ENCODE results near the gene SIK1. TPM values are rescaled to one million over a fixed set of nuclear protein-coding genes. Genes with fewer than 3 reads are reported as not detected.
"Not testable (repeated sequence)": the region's sequence is repeated elsewhere in the genome, so short reads cannot be mapped to it uniquely, and the experiment has no call there.

Gene SIK1
- total and polyA plus RNA-seq, 7 donors = under 0.01 to 33.8 (median 7.3) TPM; not detected in 1

DNA sequence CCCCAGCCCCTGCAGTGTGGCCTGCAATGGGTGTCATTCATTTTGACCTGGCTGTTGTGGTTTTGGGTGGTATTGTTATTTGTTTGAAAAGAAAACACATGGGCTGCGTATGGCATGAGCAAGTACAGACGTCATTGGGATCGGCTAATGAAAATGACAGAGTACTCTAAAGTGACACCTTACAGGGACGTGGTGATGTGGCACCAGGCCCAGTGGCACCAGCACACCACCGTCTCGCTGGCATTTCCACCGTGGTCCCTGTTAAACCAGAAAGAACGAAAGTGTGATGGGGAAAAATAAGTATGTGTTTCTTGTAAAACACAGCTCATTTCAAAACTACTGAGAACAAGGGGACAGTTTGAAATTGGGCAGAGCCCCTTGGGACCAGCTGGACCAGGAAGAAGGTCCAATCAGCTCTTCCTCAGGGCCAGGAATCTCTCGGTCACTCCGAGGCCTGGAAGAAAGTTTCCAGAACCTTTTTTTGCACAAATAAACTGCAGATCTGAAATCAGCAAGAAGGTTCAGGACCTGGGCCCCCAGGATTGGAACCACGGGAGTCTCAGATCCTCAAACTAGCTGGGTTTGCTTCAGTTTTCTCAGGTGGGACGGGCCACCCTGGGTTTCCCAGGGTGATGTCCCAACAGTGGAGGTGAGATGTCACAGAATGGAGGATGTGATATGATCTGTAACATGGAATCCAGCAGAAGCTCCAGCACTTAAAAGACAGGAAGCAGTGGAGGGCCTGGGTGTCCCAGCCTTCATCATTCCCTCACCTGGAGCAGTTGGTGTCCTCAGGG, 6.6 kb upstream of the SIK1 start:
- H3K27me3 ChIP-seq; DNase-seq; H3K36me3 ChIP-seq; intact Hi-C loops (cut with DNase I); H3K4me3 ChIP-seq; H3K9me3 ChIP-seq; H3K27ac ChIP-seq; H3K4me1 ChIP-seq: not testable (repeated sequence)
- WGBS, 2 donors = 83 to 87% methylated on average over 1 of the region's 12 CpGs

- H3K9me3 ChIP-seq; DNase-seq; H3K36me3 ChIP-seq; H3K4me3 ChIP-seq; H3K27me3 ChIP-seq; H3K4me1 ChIP-seq; H3K27ac ChIP-seq; intact Hi-C loops (cut with DNase I): not testable (repeated sequence)
- WGBS, 2 donors = 26 to 45% methylated on average over 10 to 11 of the region's 17 CpGs
Observed at GRCh38 chr21:43430830-43431416, 4.0 kb upstream of the SIK1 start.

DNA sequence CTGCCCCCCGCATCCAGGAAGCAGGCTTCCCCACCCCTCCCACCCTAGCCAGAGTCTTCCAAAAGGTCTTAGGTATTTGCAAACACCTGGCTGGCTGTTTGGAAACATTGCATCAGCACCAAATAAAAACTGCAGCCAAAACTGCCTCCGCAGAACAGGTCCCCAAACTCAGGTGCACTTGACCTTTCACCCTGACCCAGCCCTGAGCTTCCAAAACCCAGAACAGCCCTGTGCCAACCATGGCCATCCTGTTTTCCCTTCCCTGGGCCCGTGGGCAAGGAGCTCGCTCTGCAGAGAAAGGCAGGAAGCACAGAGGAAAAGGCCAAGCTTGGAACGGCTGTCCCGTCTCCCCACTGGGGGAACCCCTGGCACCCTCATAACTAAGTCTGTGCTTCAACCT, 2.0 kb upstream of the SIK1 start:
- H3K4me1 ChIP-seq; DNase-seq; H3K9me3 ChIP-seq; intact Hi-C loops (cut with DNase I); H3K27me3 ChIP-seq; H3K4me3 ChIP-seq; H3K36me3 ChIP-seq; H3K27ac ChIP-seq: not testable (repeated sequence)
- WGBS, 2 donors = no CpG with 5 or more reads among the region's 6 CpGs

- H3K27me3 ChIP-seq; intact Hi-C loops (cut with DNase I); H3K4me1 ChIP-seq; H3K9me3 ChIP-seq; DNase-seq; H3K4me3 ChIP-seq; H3K36me3 ChIP-seq; H3K27ac ChIP-seq: not testable (repeated sequence)
- no CpG with 5 or more reads among the region's 53 CpGs for WGBS, 2 donors
Observed at GRCh38 chr21:43427242-43427559, 270 bp upstream of the SIK1 start.

GRCh38 chr21:43426004-43426403, 927 bp downstream of the SIK1 start:
- H3K9me3 ChIP-seq; H3K4me3 ChIP-seq; H3K36me3 ChIP-seq; intact Hi-C loops (cut with DNase I); H3K27me3 ChIP-seq; DNase-seq; H3K4me1 ChIP-seq; H3K27ac ChIP-seq: not testable (repeated sequence)
- WGBS, 2 donors = no CpG with 5 or more reads among the region's 43 CpGs

GRCh38 chr21:43419475-43419874, 7.5 kb downstream of the SIK1 start:
- H3K27ac ChIP-seq; H3K4me1 ChIP-seq; H3K9me3 ChIP-seq; H3K36me3 ChIP-seq; DNase-seq; H3K27me3 ChIP-seq; H3K4me3 ChIP-seq; intact Hi-C loops (cut with DNase I): not testable (repeated sequence)
- no CpG with 5 or more reads among the region's 15 CpGs for WGBS, 2 donors

- WGBS, 2 donors = no CpG with 5 or more reads among the region's 5 CpGs
- H3K4me3 ChIP-seq; DNase-seq; H3K27me3 ChIP-seq; H3K9me3 ChIP-seq; H3K4me1 ChIP-seq; H3K27ac ChIP-seq; H3K36me3 ChIP-seq; intact Hi-C loops (cut with DNase I): not testable (repeated sequence)
Observed at GRCh38 chr21:43414576-43414975, 12.4 kb downstream of the SIK1 start.

- intact Hi-C loops (cut with DNase I); DNase-seq; H3K27ac ChIP-seq; H3K27me3 ChIP-seq; H3K4me1 ChIP-seq; H3K9me3 ChIP-seq; H3K4me3 ChIP-seq; H3K36me3 ChIP-seq: not testable (repeated sequence)
- 96% methylated on average over 3 of the region's 28 CpGs; no CpG with 5 or more reads in 1 of the 2 donors for WGBS, 2 donors
Observed at GRCh38 chr21:43412020-43412788, 14.7 kb downstream of the SIK1 start.

DNA sequence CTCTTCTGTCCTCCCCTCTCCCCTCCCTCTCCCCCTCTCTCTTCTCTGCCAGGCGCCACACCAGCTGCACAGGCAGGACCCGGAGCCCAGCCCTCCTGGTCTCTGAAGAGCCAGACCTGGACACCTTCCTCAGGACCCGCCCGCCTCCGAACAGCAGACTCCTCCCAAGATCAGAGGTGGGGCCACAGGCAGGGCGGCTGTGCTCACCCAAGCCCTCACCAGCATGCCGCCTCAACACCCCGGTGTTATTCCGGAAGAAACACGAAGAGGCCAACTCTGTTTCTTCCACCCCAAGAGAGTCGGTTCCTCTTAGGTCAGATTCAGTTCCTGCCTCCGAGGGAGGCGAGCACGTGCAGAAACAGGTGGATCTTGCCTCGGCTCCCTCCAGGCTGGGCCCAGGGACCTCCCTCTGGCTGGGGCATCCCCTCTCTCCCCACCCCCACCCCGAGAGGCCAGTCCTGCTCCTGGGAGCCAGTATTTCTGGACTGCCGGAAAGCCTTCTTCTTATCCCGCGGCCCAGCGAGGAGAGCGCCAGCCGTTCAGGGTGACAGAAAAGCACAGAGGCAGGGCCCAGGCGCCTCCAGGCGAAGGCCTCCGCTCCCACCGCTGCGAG, 16.4 kb downstream of the SIK1 start:
- H3K27ac ChIP-seq; DNase-seq; H3K36me3 ChIP-seq; H3K27me3 ChIP-seq; H3K4me1 ChIP-seq; H3K9me3 ChIP-seq; H3K4me3 ChIP-seq; intact Hi-C loops (cut with DNase I): not testable (repeated sequence)
- 95% methylated on average over 8 of the region's 27 CpGs; no CpG with 5 or more reads in 1 of the 2 donors for WGBS, 2 donors

GRCh38 chr21:43407139-43407538, 19.8 kb downstream of the SIK1 start:
- H3K27me3 ChIP-seq; DNase-seq; H3K36me3 ChIP-seq; intact Hi-C loops (cut with DNase I); H3K9me3 ChIP-seq; H3K4me3 ChIP-seq; H3K4me1 ChIP-seq; H3K27ac ChIP-seq: not testable (repeated sequence)
- no CpG with 5 or more reads among the region's 13 CpGs for WGBS, 2 donors

DNA sequence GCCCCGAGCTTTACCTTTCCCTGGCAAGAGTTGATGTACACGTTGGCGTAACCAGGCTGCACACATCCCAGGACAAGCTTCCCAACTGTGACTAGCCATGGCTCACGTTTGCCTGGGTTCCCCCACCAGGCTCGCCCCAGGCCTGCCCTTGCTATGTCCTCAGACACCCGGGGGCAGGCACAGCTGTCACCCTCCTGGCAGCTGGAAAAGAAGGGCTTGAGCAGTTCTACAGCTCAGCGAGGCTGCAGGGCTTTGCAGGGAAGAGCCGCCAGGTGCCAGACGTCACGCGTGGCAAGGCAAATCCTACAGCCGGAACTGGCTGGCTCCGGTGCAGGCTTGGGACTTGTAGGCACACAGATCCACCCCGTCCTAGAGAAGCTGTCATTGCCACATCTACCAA, 22.5 kb downstream of the SIK1 start:
- no CpG with 5 or more reads among the region's 14 CpGs for WGBS, 2 donors
- H3K9me3 ChIP-seq; H3K4me1 ChIP-seq; intact Hi-C loops (cut with DNase I); H3K27ac ChIP-seq; H3K27me3 ChIP-seq; DNase-seq; H3K4me3 ChIP-seq; H3K36me3 ChIP-seq: not testable (repeated sequence)

DNA sequence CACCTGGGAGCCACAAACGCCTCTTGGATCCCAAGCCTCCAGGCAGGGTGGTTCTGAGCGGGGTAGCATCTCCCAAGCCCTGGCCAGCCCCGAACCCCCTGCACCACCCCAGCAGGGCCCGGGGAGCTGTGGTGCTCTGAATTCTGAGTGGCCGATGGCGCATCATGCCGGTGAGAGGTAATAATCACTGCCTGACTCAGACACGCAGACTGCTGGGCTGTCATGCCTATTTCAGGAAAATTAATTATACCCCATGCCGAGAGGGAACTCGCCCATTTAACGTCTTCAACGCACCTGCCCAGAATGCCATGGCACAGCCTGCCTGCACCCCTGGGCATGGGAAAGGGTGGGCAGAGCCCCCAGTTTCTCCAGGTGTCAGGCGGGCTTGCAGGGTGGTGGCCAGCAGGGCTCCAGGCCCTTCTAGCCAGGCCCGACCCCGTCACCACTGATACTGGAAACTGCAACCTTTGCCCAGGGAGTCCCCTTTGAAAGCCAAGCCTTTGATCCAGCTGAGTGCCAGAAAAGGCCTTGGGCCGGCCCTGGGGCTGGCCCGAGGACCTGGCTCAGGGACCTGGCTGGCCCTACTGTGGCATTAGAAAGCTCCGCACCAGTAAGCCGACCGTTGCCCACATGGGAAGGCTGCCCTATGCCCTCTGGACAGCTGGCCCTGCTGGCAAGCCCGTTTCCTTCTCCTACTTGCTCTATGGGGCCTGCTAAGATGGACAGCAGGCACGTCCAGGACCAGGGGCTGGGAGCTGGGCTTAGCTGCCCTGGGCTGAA, 23.1 kb downstream of the SIK1 start:
- intact Hi-C loops (cut with DNase I); H3K4me1 ChIP-seq; H3K9me3 ChIP-seq; H3K36me3 ChIP-seq; H3K27me3 ChIP-seq; H3K4me3 ChIP-seq; H3K27ac ChIP-seq: not testable (repeated sequence)
- peak; percentile 33 for DNase-seq
- WGBS, 2 donors = 87 to 94% methylated on average over 4 to 7 of the region's 22 CpGs
